Mucosa of gallbladder (tissue), 1 donor: ENCODE data around the gene DGUOK. TPM values are rescaled to one million over a fixed set of nuclear protein-coding genes. Genes with fewer than 3 reads are reported as not detected.
A peak's percentile ranks its signal among the peaks of the same experiment; 100 is the strongest.

Source experiments
- DNase-seq: peaks from one replicate; pipeline ENCODE4 v3.0.0-alpha.2; 2020; ENCODE audit warnings: low spot score
- total RNA-seq: library from RNA; stranded (reverse); gene quantifications from one replicate; pipeline ENCODE4 v1.2.1, GENCODE V29; 2021
- donor health status: DM: no; HTN: no; CAD: no.

Gene DGUOK
- total RNA-seq, 1 donor from 2014 or later = 45.4 TPM

DNA sequence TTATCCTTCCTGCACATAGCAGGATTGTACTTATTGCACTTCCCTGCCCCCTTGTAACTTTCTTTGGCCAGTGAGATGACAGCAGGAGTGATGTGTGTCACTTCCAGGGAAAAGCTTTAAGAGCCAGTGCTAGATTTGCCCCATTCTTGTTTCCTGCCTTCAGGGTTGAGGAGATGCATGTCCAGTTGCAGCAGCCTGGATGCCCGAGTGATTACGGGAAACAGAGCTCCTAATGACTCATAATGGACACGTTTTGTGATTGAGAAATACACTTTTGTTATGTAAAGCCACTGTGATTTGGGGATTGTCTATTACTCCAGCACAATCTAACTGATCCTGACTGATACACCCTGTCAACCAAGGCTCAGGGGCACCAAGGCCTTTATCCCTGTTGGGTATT is 53.0 kb downstream of the DGUOK start:
- no peak for DNase-seq

DNA sequence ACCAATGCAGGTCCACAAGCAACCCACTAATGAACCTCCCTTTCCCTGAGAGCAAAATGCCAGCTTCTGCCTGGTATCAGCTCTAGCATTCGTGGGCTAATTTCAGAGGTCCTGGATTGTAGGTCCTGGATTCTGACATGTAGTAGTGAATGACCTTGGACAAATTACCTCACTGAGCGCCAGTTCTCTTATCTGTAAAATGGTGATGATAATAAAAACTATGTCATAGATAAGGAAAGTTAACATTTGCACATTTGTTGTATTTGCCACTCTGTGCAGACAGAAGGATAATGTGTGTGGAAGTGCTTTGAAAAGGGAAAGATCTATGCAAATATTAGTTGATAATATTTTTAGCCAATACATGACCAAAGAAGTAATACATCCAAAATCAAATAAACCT is 53.9 kb downstream of the DGUOK start:
- no peak for DNase-seq

DNA sequence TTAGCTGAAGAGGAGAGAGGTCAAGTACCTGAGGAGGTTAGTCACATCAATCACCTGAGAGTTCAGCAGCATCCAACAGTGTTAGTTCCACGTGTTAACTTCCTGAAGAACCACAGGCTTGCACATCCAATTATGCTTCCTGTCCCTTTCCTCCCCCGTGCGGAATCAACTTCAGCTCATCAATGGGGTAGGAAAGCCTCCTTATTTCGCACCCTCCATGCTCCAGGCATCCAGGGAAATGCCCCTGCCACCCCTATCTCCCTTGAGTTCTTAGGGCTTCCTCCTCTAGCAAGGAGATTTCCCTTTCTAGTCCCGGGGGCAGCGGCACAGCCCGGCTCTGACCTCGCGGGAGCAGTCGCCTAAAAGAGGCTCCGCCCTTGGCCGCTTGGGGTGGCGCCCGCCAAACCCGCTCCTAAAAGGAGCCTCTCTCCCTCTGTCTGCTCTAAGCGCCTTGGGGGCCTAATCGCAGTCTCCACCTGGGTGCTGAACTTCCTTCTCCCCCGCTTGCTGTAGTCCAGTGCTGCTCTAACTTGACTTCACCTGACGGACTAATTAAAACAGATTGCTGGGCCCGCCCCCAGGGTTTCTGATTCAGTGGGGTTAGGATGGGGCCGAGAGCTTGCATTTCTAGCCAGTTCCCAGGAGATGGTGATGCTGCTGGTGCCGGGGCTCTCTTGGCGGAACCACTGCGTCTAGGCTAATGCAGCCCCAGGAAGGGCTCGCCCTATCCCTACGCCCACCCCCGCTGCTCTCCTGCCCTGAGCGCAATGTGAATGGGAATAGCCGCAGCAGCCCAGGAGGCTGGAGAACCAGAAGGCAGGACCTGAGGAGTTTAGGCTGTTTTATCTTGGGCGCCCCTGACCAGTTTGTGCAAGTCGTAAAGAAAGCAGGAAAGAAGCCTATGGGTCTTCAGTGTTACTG is 54.7 kb downstream of the DGUOK start:
- no peak for DNase-seq

DNA sequence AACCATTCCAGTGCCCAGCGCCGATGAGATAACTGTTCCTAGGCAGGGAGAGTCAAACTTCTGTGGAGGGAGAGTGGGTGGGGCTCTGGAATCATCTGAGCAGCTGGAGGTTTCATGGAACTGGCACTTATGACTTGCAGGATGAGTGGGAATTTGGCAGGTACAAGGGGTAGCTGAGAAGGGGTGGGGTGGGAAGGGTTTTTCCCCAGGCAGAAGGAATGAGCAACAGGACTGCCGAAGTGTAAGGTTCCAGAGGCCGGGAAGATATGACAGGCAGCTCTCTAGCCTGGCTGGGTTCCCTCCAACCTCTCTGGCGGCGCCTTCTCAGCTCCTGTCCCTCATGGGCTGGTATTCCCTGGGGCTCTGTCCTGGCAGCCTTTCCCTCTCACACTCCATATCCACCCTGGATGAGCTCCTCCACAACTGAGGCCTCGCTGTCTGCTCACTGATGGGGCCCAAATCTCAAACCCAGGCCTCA is 55.5 kb downstream of the DGUOK start:
- no peak for DNase-seq

DNA sequence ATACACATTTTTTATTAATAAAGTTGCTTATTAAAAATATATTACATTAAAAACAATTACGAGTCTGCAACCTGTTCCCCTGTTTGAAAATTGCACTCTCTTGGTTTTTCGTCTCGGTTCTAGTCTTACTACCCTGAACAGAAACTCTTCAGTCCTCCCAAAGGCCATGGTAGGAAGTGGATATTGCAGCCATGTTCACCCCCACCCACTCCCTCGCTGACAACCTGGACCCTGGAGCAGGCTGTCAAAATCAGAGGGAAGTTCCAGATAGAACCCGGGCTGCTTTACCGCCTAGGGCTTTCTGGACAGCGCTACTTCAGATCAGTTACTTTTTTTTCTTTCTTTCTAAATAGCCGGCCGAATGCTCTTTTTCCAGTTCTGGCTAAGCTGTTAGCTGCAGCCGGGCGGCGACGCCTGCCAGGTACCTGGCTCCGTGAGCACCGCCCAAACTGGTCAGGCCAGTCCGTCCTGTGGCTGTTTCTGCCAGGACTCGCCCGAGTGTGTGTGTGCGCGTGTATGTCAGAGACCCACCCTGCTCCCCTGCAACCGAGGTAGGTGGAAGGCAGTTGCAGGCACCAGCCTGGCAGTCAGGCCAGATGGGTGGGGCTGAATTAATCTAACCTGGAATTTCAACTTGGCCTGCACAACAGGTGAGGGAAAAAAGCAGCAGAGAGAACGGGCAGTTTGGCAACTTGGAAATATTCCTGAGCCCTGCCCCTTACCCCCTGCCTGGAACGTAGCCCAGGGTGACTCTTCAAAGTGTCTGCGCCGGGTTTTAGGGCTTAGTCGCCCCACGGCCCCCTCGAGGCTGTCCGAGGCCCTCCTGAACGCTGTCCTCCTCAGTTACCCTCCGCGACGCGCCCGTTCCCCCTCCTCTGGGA is 56.9 kb downstream of the DGUOK start:
- DNase-seq = peak; percentile 96

DNA sequence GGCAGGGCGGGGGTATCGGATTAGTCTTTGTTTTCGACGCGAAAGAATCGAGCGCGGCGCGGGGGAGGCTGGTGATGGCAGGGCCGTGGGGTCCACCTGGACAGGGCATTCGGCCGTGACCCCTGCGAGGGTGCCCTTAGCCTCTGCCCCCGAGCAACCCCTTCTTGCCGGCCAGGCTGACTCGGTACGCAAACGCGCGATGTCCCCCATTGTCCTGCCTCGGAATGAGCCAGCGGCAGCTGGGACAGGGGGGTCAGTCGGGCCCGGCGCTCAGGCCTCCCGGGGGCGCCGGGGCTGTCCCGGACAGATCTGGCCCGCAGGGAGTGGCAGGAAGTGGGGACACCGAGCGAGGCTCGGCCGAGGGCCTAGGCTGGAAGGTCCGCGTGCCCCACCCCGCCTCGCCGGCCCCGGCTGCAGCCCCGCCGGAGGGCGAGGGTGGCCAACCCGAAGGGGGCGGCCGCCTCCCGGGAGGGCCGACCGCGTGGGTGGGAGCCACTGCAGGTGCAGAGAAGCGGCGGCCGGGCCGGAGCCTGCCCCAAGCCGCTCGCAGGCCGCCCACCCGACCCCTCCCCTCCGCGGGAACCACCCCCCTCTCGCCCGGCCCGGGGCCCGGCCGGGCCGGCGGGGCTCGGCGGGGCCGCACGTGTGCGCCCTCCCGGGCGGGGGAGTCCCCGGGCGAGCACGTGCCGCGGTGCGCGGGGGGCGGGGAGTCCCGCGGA is 57.7 kb downstream of the DGUOK start, which contains the start of gene TET3:
Gene TET3, plus strand, starts transcription at position 708 of the 719 bp plus-strand sequence. CDS start 1,494 bp downstream, outside the sequence.
- DNase-seq = no peak

DNA sequence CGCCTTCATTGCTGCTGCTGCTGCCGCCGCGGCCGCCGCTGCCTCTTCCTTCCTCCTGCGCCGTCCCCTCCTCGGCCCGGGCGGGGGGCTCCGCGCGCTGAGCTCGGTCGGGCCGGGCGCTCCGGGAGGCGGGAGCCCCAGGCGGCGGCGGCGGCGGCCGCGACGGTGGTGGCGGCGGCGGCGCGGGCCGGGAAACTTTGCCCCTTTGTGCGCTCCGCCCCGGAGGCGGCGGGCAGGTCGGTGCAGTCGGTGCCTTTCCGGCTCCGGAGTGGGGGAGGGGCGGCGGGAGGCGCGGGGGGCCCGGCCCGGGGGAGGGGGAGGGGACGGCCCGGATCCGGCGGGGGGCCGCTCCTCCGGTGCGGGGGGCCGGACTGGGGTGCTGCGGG is 58.2 kb downstream of the DGUOK start:
- peak; percentile 46 for DNase-seq

DNA sequence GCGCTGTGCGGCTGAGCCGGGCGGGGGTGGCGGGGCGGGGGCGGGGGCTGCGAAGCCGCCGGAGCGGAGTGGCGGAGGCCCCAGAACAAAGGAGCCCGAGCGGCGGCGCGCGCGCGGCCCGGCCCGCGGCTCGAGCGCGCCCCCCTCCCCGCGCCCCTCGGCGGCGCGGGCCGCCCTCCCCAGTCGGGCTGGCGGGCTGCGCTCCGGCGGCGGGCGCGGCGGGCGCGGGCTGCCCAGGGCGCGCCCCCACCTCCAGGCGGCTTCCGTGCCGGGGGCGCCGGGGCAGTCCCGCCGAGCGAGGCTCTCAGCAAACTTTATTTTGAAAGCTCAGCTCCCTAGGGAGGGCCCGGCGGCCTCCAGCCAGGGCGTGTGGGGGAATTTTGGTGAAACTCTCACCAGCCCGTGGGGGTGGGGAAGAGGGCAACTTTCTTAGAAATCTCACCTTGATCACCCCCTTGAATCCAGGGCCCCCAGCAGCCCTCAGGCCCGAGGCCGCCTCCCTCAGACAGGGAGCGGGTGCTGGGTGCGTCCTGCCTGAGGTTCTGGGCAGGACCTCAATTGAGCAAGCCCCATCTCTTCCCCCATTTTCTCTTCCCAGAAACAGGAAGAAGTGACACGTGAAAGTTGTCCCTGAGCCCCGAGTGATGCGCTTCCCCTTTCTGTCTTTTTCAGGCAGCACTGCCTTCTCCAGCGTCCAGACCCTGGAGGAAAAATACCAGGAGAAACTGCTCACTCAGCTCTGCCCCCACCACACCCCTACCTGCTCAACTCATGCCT is 58.8 kb downstream of the DGUOK start:
- DNase-seq = no peak

DNA sequence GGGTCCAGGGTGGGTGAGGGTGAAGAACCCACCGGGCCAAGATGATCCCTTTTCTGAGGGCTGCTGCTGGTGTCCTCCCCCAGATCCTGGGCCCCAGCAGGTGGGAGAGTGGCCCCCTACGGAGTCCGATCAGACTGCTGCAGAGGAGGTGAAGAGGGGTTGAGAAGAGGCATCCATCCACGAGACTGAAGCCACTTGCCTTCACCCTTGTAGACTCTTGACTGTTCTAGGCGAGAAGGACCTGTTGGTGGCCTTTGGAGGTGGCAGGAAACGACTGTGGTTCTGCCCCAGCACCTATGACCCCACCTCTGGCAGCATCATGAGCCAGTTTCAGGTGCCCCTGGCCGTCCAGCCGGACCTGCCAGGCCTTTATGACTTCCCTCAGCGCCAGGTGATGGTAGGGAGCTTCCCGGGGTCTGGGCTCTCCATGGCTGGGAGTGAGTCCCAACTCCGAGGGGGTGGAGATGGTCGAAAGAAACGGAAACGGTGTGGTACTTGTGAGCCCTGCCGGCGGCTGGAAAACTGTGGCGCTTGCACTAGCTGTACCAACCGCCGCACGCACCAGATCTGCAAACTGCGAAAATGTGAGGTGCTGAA is 59.5 kb downstream of the DGUOK start:
- no peak for DNase-seq

DNA sequence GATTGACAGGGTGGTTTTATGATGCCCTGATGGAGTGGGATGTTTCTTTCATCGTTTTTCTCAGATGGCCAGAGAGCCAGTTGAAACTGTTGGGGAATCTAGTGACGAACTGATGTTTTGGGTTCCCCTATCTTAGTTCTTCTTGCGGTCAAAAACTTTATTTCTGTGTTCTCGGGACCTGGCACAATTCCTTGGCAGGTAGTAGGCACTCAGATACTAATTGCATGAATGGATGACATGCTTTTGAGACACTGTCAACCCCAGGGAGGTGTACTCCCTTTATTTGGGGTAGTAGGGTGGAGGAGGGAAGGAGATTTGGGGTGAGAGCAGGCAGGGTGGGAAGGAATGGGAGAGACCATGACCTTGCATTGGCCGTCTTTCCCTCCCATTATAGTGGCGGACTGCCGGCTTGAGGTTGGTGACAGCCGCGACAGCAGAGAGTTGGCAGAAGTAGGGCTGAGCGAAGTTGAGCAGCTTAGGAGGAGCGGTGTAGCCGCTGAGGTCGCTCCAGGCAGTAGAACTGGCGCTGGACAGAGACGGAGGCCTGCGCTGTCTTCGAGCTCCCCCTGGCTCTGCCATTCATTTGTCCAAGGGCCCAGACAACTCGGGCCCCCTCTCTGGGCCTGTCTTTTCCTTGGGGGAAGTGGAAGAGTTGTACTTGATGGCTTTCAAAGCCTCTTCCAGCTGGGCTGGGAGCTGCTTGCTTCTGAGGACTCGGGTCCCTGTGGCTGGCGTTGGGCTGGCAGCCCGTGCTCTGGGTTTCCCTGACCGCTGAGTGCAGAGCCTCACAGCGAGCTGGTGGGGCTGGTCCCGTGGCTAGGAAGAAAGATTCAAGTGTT is 60.6 kb downstream of the DGUOK start:
- peak; percentile 43 for DNase-seq

DNA sequence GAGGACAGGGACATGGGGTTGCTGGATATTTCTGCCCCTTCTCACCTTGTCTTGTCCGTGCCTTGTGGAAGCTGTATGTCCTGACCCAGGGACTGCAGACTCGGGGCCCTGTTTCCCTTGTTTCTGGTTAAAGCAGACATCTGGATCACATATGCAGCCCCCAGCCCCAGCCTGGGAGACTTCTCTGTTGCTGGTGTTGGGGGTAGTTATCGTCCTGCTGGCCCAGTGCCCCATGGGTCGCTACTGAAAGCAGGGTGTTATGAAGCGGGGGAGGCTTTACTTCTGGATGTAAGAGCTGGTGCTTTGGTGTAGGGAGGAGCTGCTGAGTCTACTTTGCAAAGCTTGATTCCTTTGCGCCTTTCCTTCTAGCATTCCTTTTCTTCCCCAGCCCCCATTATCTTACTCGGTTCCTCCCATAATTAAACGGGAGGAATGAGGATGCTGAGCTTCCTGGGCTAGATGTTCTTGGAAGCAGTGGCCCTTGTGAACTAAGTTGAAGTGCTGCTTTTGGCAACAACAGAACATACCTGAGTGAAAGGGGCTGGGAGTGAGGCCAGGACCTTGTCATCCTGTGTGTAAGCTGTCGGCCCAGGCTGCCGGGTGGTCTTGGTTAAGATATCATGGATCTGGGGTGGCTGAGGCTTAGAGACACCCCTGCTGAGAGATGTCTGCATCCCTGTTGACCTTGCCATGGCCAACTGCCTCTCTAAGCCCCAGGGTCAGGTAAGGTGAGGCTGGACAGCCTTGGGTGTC is 61.4 kb downstream of the DGUOK start:
- DNase-seq = no peak

DNA sequence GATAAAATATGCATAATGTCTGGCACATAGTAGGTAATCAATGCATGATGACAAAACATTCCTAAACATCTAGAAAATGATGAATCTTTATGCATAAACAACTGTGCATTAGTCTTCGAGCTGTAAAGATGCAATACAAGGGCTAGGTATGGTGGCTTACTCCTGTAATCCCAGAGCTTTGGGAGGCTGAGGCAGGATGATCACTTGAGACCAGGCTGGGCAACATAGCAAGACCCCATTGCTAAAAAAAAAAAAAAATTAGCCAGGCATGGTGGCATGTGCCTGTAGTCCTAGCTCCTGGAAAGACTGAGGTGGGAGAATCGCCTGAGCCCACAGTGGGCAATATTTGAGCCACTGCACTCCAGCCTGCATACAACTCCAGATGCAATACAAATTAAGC is 63.3 kb downstream of the DGUOK start:
- DNase-seq = no peak

DNA sequence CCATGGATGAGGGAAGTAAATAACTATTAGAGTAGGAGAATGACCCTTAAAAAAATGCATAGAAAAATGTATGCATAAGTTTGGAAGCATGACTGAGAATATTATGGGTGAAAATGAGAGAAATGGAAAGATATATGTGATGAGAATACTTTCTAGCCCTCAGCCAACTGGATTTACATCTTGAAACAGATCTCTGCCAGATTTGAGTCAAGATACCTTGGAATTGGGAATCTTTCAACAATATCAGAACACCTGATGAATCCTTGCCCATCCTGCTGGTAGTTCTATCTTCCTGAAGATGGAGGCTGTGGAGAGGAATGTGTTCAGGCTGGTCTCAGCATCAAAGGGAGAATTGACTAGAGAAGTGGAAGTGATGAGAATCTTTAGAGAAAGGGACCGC is 63.9 kb downstream of the DGUOK start:
- DNase-seq = no peak

DNA sequence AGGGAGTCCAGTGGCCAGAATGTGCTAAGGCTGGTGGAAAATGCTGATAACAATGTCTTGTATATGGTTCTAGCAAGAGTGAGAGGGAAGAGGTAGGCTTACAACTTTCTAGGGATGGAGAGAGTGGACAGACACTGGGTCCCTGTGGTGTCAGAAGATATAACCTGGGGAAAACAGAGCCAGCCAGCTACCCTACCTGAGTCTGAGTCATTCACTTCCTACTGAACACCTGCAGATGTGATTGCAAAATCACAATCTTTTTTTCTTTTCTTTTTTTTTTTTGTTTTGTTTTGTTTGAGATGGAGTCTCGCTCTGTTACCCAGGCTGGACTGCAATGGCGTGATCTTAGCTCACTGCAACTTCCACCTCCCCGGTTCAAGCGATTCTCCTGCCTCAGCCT is 65.4 kb downstream of the DGUOK start:
- DNase-seq = no peak

DNA sequence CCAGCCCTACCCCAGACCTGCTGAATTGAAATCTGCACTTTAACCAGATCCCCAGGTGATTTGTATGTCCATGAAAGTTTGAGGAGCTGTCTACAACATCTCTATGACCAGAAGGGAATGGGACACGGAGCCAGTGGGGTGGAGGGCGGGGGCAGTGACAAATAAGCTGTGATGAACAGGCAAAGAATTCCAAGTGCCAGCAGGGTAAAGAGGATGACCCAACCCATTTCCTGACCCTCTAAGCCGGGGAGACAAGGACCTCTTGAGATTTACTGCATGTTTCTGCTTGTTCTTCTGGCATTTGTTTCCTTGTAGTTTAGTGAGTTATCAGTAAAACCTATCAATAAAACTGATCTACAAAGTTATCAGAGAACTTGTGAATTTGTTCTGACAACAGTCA is 66.7 kb downstream of the DGUOK start:
- no peak for DNase-seq

DNA sequence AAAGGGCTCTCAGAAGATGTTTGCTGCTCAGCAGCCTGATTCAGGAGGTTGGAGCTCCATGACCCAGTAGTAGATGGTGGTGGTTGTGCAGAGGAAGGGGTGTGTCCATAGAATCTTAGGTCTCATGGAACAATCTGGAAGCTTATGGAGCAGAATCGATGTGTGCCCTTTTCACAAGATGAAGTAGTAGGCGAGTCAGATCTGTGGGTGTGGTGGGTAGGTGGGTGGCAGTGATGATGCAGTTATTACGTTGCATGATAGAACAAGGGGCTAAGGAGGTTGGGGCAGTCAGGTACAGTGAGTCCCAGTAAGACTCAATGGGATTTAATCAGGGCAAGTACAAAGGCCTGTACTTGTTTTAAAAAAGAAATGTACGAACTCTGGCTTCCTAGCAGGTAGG is 67.1 kb downstream of the DGUOK start:
- no peak for DNase-seq

DNA sequence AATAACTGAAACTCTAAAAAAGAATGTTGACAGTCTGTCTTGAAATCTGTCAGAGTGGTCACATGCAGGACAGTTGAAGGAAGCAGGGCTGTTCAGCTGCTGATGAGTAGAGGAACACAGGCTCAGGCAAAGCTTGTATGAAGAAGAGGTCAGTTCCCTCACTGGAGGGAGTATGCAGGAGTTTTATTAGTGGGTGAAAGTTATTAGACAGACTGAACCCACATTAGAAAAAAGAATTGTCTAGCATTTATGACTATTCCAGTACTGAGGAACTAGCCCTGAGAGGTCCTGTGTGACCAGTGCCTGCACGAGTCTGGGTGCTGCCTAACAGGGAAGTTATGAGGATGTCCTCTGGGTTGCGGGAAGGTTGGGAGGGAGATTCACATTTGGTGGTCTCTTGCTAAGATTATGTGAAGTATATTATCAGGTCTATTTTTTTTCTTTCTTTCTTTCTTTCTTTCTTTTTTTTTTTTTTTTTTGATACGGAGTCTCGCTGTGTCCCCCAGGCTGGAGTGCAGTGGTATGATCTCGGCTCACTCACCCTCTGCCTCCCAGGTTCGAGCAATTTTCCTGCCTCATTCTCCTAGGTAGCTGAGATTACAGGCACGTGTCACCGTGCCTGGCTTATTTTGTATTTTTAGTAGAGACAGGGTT is 67.6 kb downstream of the DGUOK start:
- no peak for DNase-seq

DNA sequence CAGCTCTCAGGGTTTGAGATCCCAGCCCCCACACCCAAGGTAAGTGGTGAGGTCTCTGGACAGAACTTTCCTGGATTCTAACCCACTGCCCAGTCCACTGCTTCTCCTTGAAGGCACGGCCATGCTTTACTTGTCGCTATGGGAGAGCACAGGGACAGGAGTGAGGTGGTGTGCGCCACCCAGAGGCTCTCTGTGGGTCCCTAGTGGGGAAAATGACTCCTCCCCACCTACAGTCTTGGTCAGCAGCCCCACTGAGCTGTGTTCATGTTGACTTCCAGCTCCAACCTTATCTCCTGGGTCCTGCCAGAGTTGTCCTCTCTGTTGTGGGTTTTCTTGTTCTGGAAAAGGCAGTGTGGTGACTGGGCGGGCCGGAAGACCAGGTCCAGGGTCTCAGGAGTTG is 69.1 kb downstream of the DGUOK start:
- no peak for DNase-seq
